H9 (cell line): ENCODE data around the gene SRM. TPM values are rescaled to one million over a fixed set of nuclear protein-coding genes. Genes with fewer than 3 reads are reported as not detected.

Source experiments
- DNase-seq: peaks from one replicate; pipeline ENCODE4 v3.0.0-alpha.2; 2017
- H2AFZ ChIP-seq: one replicate; pipeline ENCODE4 v1.6.1; 2013; ENCODE audit warnings: mild to moderate bottlenecking, low read length, control low read depth, moderate library complexity
- H2AK5ac ChIP-seq: 2 replicates; pipeline ENCODE4 v1.6.1; 2013; ENCODE audit warnings: low read length, control low read depth, mixed read lengths; ENCODE audit not compliant: insufficient read length
- H2BK120ac ChIP-seq: one replicate; pipeline ENCODE4 v1.6.1; 2013; ENCODE audit warnings: low read depth, mild to moderate bottlenecking, low read length, control low read depth, inconsistent platforms; ENCODE audit not compliant: poor library complexity, severe bottlenecking
- H2BK12ac ChIP-seq: 2 replicates; pipeline ENCODE4 v1.6.1; 2013; ENCODE audit warnings: low read length, control low read depth, mixed read lengths, low read depth; ENCODE audit not compliant: insufficient read length
- H2BK15ac ChIP-seq: 2 replicates; pipeline ENCODE4 v1.6.1; 2013; ENCODE audit warnings: low read depth, low read length, control low read depth
- H2BK20ac ChIP-seq: one replicate; pipeline ENCODE4 v1.6.1; 2013; ENCODE audit warnings: low read depth, mild to moderate bottlenecking, low read length, control low read depth, inconsistent platforms; ENCODE audit not compliant: poor library complexity, severe bottlenecking
- H2BK5ac ChIP-seq: 2 replicates; pipeline ENCODE4 v1.6.1; 2013; ENCODE audit warnings: low read length, control low read depth, mixed read lengths; ENCODE audit not compliant: insufficient read length
- H3K14ac ChIP-seq: 2 replicates; pipeline ENCODE4 v1.6.1; 2013; ENCODE audit warnings: low read length, control low read depth; ENCODE audit not compliant: insufficient read depth
- H3K18ac ChIP-seq: 2 replicates; pipeline ENCODE4 v1.6.1; 2013; ENCODE audit warnings: low read depth, mild to moderate bottlenecking, mixed read lengths, low read length, control low read depth; ENCODE audit not compliant: insufficient read length
- H3K23ac ChIP-seq: 2 replicates; pipeline ENCODE4 v1.6.1; 2013; ENCODE audit warnings: low read length, control low read depth, mixed read lengths, low read depth; ENCODE audit not compliant: insufficient read length
- H3K23me2 ChIP-seq: 2 replicates; pipeline ENCODE4 v1.6.1; 2013; ENCODE audit warnings: low read depth, mild to moderate bottlenecking, mixed read lengths, low read length, control low read depth; ENCODE audit not compliant: insufficient read length, poor library complexity, severe bottlenecking
- H3K27ac ChIP-seq: 2 replicates; pipeline ENCODE4 v1.5.1; 2013; ENCODE audit warnings: low read length, control low read depth, mixed read lengths, low read depth; ENCODE audit not compliant: insufficient read length
- H3K27me3 ChIP-seq: 2 replicates; pipeline ENCODE4 v1.6.1; 2013; ENCODE audit warnings: low read length, control low read depth, inconsistent platforms; ENCODE audit not compliant: insufficient read depth
- H3K4ac ChIP-seq: 2 replicates; pipeline ENCODE4 v1.6.1; 2013; ENCODE audit warnings: low read depth, mild to moderate bottlenecking, control low read depth, inconsistent platforms, low read length, moderate library complexity
- H3K4me1 ChIP-seq: 2 replicates; pipeline ENCODE4 v1.6.1; 2013; ENCODE audit warnings: low read length, control low read depth, inconsistent platforms; ENCODE audit not compliant: insufficient read depth
- H3K4me2 ChIP-seq: 2 replicates; pipeline ENCODE4 v1.6.1; 2013; ENCODE audit warnings: low read length, control low read depth, mixed read lengths; ENCODE audit not compliant: insufficient read length, insufficient read depth
- H3K56ac ChIP-seq: 2 replicates; pipeline ENCODE4 v1.6.1; 2013; ENCODE audit warnings: low read depth, mild to moderate bottlenecking, mixed read lengths, low read length, control low read depth; ENCODE audit not compliant: insufficient read length
- H3K79me1 ChIP-seq: 2 replicates; pipeline ENCODE4 v1.6.1; 2013; ENCODE audit warnings: low read depth, mild to moderate bottlenecking, moderate library complexity, low read length, control low read depth, inconsistent platforms; ENCODE audit not compliant: insufficient read depth, poor library complexity, severe bottlenecking
- H3K79me2 ChIP-seq: 2 replicates; pipeline ENCODE4 v1.6.1; 2013; ENCODE audit warnings: low read length, control low read depth, inconsistent platforms; ENCODE audit not compliant: insufficient read depth
- H3K9ac ChIP-seq: 2 replicates; pipeline ENCODE4 v1.6.1; 2013; ENCODE audit warnings: low read length, control low read depth, mixed read lengths; ENCODE audit not compliant: insufficient read length; ENCODE audit errors: extremely low read depth
- H3K9me3 ChIP-seq: one replicate; pipeline ENCODE4 v1.6.1; 2013; ENCODE audit warnings: low read depth, low read length, inconsistent platforms; ENCODE audit not compliant: control insufficient read depth
- H3T11ph ChIP-seq: one replicate; pipeline ENCODE4 v1.6.1; 2013; ENCODE audit warnings: mild to moderate bottlenecking, low read length, control low read depth, inconsistent platforms
- H4K20me1 ChIP-seq: one replicate; pipeline ENCODE4 v1.6.1; 2013; ENCODE audit not compliant: control insufficient read depth, insufficient read length, insufficient read depth
- H4K5ac ChIP-seq: 2 replicates; pipeline ENCODE4 v1.6.1; 2013; ENCODE audit warnings: low read depth, mild to moderate bottlenecking, mixed read lengths, low read length, control low read depth; ENCODE audit not compliant: insufficient read length
- H4K8ac ChIP-seq: replicated peaks from 2 replicates; pipeline ENCODE4 v1.6.1; 2013; ENCODE audit warnings: low read length, control low read depth, mixed read lengths, low read depth; ENCODE audit not compliant: insufficient read length
- H4K91ac ChIP-seq: 2 replicates; pipeline ENCODE4 v1.6.1; 2013; ENCODE audit warnings: low read depth, mild to moderate bottlenecking, moderate library complexity, mixed read lengths, low read length, control low read depth; ENCODE audit not compliant: insufficient read length
- H3K27ac Mint-ChIP-seq, 3 experiments: 2 replicates in 2 of 3; 3 replicates in 1 of 3; pipeline ENCODE4 v1.8.0; 2020 to 2021; ENCODE audit warnings: mixed read lengths in 3 of 3, mild to moderate bottlenecking in 1 of 3, moderate library complexity in 1 of 3
- H3K27me3 Mint-ChIP-seq: 2 replicates; pipeline ENCODE4 v1.8.0; 2021; ENCODE audit warnings: low read depth, mild to moderate bottlenecking, moderate library complexity, mixed read lengths
- H3K36me3 Mint-ChIP-seq, 3 experiments: 2 replicates in 2 of 3; 3 replicates in 1 of 3; pipeline ENCODE4 v1.8.0; 2020 to 2021; ENCODE audit warnings: low read depth in 3 of 3, mixed read lengths in 3 of 3; ENCODE audit not compliant: insufficient read depth in 1 of 3
- H3K4me1 Mint-ChIP-seq, 2 experiments: 2 replicates each; pipeline ENCODE4 v1.8.0; 2020; ENCODE audit warnings: mixed read lengths in 2 of 2
- H3K4me3 Mint-ChIP-seq, 2 experiments: 2 replicates in 1 of 2; 3 replicates in 1 of 2; pipeline ENCODE4 v1.8.0; 2020 to 2021; ENCODE audit warnings: mild to moderate bottlenecking in 2 of 2, mixed read lengths in 2 of 2, moderate library complexity in 1 of 2
- H3K9me3 Mint-ChIP-seq, 2 experiments: 2 replicates in 1 of 2; 3 replicates in 1 of 2; pipeline ENCODE4 v1.8.0; 2020; ENCODE audit warnings: mild to moderate bottlenecking in 2 of 2, mixed read lengths in 2 of 2, moderate library complexity in 1 of 2
- WGBS: extraction: QIAGEN DNeasy Blood & Tissue Kit; methylation state at CpG from one replicate; pipeline ENCODE4 v1.1.7; 2013; ENCODE audit warnings: missing lambda C conversion rate, low lambda C conversion rate, mixed read lengths; ENCODE audit not compliant: insufficient read length; ENCODE audit errors: extremely low coverage; 5-methylcytosine and 5-hydroxymethylcytosine counted together
- total RNA-seq: library from RNA; stranded (reverse); gene quantifications from 2 replicates; pipeline ENCODE4 v1.2.1, GENCODE V29; 2021
- TF ChIP-seq, protein P1 (sequence below): fragments of 200-600 bp; sonication (generic); conservative IDR thresholded peaks from 3 replicates; pipeline ENCODE4 v1.8.0; 2021; ENCODE audit warnings: antibody characterized with exemption, mild to moderate bottlenecking

The SRM gene
- total RNA-seq, 1 experiment from 2014 or later, result 196 TPM

DNA sequence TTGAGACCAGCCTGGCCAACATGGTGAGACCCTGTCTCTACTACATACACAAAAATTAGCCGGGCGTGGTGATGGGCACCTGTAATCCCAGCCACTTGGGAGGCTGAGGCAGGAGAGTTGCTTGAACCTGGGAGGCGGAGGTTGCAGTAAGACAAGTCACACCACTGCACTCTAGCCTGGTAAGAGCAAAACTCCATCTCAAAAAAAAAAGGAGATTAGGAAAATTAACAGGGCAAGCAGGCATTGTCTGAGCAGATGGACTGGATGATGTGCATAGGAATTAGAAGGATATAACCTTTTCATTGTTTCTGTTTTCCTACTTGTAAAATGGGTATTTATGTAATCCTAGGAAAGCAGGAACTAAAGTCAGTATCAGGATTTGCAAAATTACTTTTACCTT lies 31.8 kb downstream of the SRM start:
- H4K91ac ChIP-seq, result no peak overlapping the region
- no peak overlapping the region for H3K56ac ChIP-seq
- no peak overlapping the region for H3K9ac ChIP-seq
- Mint-ChIP-seq H3K4me1 (peaks cover 9 to 29% of the 10 kb centered on the region in 2 experiments), H3K9me3 (no peaks in the 10 kb centered on the region), H3K27me3 (no peaks in the 10 kb centered on the region), H3K36me3 (peaks cover 16 to 57% (median 42%) of the 10 kb centered on the region in 3 experiments; a peak in 6 of 7 replicates), H3K4me3 (no peak overlapping the region), H3K27ac (peak overlapping the region in 2 of 3 experiments; percentile 39 to 72; a peak in 3 of 7 replicates)
- DNase-seq, result no peak
- H2AK5ac ChIP-seq, result no peak overlapping the region
- no peaks in the 10 kb centered on the region for H4K20me1 ChIP-seq
- no peak overlapping the region for H2BK15ac ChIP-seq
- H3K4me2 ChIP-seq, result no peak overlapping the region
- no peak overlapping the region for H4K8ac ChIP-seq
- no peaks in the 10 kb centered on the region for H3K79me1 ChIP-seq
- H3K18ac ChIP-seq, result no peak overlapping the region
- no peak overlapping the region for H2BK20ac ChIP-seq
- H3T11ph ChIP-seq, result no peak overlapping the region
- no peak overlapping the region for H4K5ac ChIP-seq
- TF ChIP-seq, protein P1, sequence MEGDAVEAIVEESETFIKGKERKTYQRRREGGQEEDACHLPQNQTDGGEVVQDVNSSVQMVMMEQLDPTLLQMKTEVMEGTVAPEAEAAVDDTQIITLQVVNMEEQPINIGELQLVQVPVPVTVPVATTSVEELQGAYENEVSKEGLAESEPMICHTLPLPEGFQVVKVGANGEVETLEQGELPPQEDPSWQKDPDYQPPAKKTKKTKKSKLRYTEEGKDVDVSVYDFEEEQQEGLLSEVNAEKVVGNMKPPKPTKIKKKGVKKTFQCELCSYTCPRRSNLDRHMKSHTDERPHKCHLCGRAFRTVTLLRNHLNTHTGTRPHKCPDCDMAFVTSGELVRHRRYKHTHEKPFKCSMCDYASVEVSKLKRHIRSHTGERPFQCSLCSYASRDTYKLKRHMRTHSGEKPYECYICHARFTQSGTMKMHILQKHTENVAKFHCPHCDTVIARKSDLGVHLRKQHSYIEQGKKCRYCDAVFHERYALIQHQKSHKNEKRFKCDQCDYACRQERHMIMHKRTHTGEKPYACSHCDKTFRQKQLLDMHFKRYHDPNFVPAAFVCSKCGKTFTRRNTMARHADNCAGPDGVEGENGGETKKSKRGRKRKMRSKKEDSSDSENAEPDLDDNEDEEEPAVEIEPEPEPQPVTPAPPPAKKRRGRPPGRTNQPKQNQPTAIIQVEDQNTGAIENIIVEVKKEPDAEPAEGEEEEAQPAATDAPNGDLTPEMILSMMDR, result no peak
- no peaks in the 10 kb centered on the region for H3K23me2 ChIP-seq
- no peaks in the 10 kb centered on the region for H3K9me3 ChIP-seq
- H3K27ac ChIP-seq, result no peak overlapping the region
- H2AFZ ChIP-seq, result no peak overlapping the region
- H2BK120ac ChIP-seq, result no peak overlapping the region
- H2BK12ac ChIP-seq, result no peak overlapping the region
- H2BK5ac ChIP-seq, result no peak overlapping the region
- H3K4me1 ChIP-seq, result no peaks in the 10 kb centered on the region; the same call in 1 of the 2 replicates
- no peak overlapping the region for H3K23ac ChIP-seq
- H3K4ac ChIP-seq, result no peak overlapping the region
- no peak overlapping the region for H3K14ac ChIP-seq
- no peaks in the 10 kb centered on the region for H3K79me2 ChIP-seq
- no CpG with 5 or more reads among the region's 3 CpGs for WGBS
- no peaks in the 10 kb centered on the region for H3K27me3 ChIP-seq
